ENCODE data around the gene ADAM12. TPM values are rescaled to one million over a fixed set of nuclear protein-coding genes. Genes with fewer than 3 reads are reported as not detected.

The ADAM12 gene
- total and polyA plus RNA-seq, 2 donors (not counting 3 experiments of a cell fraction or from before 2014, with no cell fraction given): 0.22 to 0.33 TPM

DNA sequence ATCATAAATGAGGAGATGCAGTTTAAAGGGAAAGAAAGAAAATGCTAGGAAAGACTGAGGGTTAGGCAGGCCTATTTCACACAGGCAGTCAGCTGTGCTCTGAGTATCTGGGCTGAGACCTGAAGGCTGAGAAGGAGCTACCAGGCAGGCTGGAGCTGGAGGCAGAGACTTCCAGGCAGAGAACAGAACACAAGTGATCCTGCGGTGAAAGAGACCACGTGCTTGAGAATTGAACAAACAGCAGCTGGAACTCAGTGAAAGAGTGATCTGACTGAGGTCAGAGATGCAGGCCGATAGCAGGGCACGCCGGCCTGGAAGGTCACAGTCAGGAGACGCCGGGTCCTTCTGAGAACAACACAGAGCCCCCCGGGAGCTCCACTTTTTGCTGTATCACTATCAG, 147.8 kb downstream of the ADAM12 start:
- Histone ChIP-seq H3K9me3 (replicated peaks; ENCODE audit: control insufficient read depth, insufficient read depth, low read length) (no peaks in the 10 kb centered on the region), H3K9ac (replicated peaks; ENCODE audit: extremely low read depth, insufficient read depth, low read length) (no peak overlapping the region)
- no peak for FAIRE-seq

DNA sequence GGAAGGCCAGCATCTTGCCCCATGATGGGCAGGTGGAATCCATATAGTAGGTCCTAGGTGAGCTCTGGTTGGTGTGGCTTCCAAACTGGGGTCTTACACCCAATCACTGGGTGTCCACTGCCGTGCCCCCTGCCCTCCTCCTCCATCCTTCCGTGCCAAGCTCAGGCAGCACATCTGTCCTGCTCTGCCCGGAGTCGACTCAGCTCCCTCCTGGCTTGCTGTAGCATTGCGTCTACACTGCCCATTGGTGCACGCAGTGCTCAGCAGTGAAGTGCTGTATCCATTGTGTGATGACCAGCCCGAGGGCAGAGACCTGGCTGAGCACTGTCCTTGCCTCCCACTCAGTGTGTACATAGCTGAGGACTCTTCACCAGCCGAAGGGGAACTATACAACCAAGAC, 148.4 kb downstream of the ADAM12 start:
- Histone ChIP-seq H3K79me2 (ENCODE audit: control insufficient read depth, insufficient read depth, low read length) (no peaks in the 10 kb centered on the region), H3K9ac (replicated peaks; ENCODE audit: extremely low read depth, insufficient read depth, low read length) (no peak overlapping the region), H3K36me3 (ENCODE audit: control insufficient read depth in 2 of 2, extremely low read depth in 1 of 2, insufficient read depth in 2 of 2, low read length in 2 of 2) (no peaks in the 10 kb centered on the region), H3K27me3 (ENCODE audit: control insufficient read depth in 2 of 2, insufficient read depth in 2 of 2, low read length in 2 of 2) (no peaks in the 10 kb centered on the region), H3K4me3 (replicated peaks in 1 of 3; ENCODE audit: insufficient read depth in 1 of 3, low read depth in 1 of 3, low read length in 3 of 3) (no peak overlapping the region), H3K4me1 (ENCODE audit: control insufficient read depth, extremely low read depth, insufficient read depth, low read length) (no peaks in the 10 kb centered on the region), H3K4me2 (ENCODE audit: insufficient read depth, low read length) (no peak overlapping the region), H3K9me1 (replicated peaks; ENCODE audit: control insufficient read depth, extremely low read depth, insufficient read depth, low read length) (no peaks in the 10 kb centered on the region), H4K20me1 (replicated peaks; ENCODE audit: control insufficient read depth, extremely low read depth, insufficient read depth, low read length) (no peaks in the 10 kb centered on the region), H3K27ac (ENCODE audit: insufficient read depth, low read depth, low read length) (no peak overlapping the region), H2AFZ (ENCODE audit: low read depth, low read length) (no peak overlapping the region), H3K9me3 (replicated peaks; ENCODE audit: control insufficient read depth, insufficient read depth, low read length) (no peaks in the 10 kb centered on the region)
- no peak for FAIRE-seq
- no TSS peak for BruUV-seq (replicated peaks)
- intact Hi-C loops (cut with micrococcal nuclease): no loop called here
- no peak for DNase-seq (ENCODE audit: low read depth, low spot score)
- CTCF ChIA-PET: no interaction called here
- TF ChIP-seq, protein P1, sequence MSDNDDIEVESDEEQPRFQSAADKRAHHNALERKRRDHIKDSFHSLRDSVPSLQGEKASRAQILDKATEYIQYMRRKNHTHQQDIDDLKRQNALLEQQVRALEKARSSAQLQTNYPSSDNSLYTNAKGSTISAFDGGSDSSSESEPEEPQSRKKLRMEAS (IDR thresholded peaks at IDR 0.05; ENCODE audit: insufficient read depth, insufficient read length): no peak
- TF ChIP-seq POLR2A (IDR thresholded peaks at IDR 0.05; ENCODE audit: low read depth, low read length) (no peak), EZH2 (IDR thresholded peaks at IDR 0.05; ENCODE audit: borderline replicate concordance, low read depth, low read length, severe bottlenecking) (no peak), FOS (IDR thresholded peaks at IDR 0.05; ENCODE audit: borderline replicate concordance, insufficient read depth, low read length) (no peak), GATA2 (IDR thresholded peaks at IDR 0.05; ENCODE audit: insufficient read depth, insufficient read length, low read depth, low read length) (no peak), POLR2AphosphoS5 (IDR thresholded peaks at IDR 0.05; ENCODE audit: insufficient read depth, low read depth, low read length) (no peak), JUN (IDR thresholded peaks at IDR 0.05; ENCODE audit: borderline replicate concordance, insufficient read depth, insufficient read length, low read depth) (no peak), MYC (IDR thresholded peaks at IDR 0.05; ENCODE audit: low read depth, low read length) (no peak)
- TF ChIP-seq, protein P2, sequence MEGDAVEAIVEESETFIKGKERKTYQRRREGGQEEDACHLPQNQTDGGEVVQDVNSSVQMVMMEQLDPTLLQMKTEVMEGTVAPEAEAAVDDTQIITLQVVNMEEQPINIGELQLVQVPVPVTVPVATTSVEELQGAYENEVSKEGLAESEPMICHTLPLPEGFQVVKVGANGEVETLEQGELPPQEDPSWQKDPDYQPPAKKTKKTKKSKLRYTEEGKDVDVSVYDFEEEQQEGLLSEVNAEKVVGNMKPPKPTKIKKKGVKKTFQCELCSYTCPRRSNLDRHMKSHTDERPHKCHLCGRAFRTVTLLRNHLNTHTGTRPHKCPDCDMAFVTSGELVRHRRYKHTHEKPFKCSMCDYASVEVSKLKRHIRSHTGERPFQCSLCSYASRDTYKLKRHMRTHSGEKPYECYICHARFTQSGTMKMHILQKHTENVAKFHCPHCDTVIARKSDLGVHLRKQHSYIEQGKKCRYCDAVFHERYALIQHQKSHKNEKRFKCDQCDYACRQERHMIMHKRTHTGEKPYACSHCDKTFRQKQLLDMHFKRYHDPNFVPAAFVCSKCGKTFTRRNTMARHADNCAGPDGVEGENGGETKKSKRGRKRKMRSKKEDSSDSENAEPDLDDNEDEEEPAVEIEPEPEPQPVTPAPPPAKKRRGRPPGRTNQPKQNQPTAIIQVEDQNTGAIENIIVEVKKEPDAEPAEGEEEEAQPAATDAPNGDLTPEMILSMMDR (IDR thresholded peaks at IDR 0.05; ENCODE audit: extremely low read depth in 1 of 2, insufficient read depth in 1 of 2, low read depth in 1 of 2, low read length in 2 of 2): no peak
- dilution Hi-C loops (cut with MboI; ENCODE audit: extremely low pct_ligation_motif_present, low sequenced_read_pairs): no loop called here
- POLR2A ChIA-PET: no interaction called here

More for the DNA sequence above, 147.8 kb downstream of the ADAM12 start:
- H3K27ac ChIP-seq (ENCODE audit: insufficient read depth, low read depth, low read length): no peak overlapping the region
- intact Hi-C loops (cut with micrococcal nuclease): no loop called here
- no peak overlapping the region for H2AFZ ChIP-seq (ENCODE audit: low read depth, low read length)
- H3K79me2 ChIP-seq (ENCODE audit: control insufficient read depth, insufficient read depth, low read length): no peaks in the 10 kb centered on the region
- DNase-seq (ENCODE audit: low read depth, low spot score): no peak
- no peak overlapping the region for H3K4me3 ChIP-seq (replicated peaks in 1 of 3; ENCODE audit: insufficient read depth in 1 of 3, low read depth in 1 of 3, low read length in 3 of 3)
- no TSS peak for BruUV-seq (replicated peaks)
- dilution Hi-C loops (cut with MboI; ENCODE audit: extremely low pct_ligation_motif_present, low sequenced_read_pairs): no loop called here
- H4K20me1 ChIP-seq (replicated peaks; ENCODE audit: control insufficient read depth, extremely low read depth, insufficient read depth, low read length): no peaks in the 10 kb centered on the region
- H3K4me2 ChIP-seq (ENCODE audit: insufficient read depth, low read length): no peak overlapping the region
- H3K36me3 ChIP-seq (ENCODE audit: control insufficient read depth in 2 of 2, extremely low read depth in 1 of 2, insufficient read depth in 2 of 2, low read length in 2 of 2): no peaks in the 10 kb centered on the region
- ChIA-PET CTCF (no interaction called here), POLR2A (no interaction called here)
- no peaks in the 10 kb centered on the region for H3K9me1 ChIP-seq (replicated peaks; ENCODE audit: control insufficient read depth, extremely low read depth, insufficient read depth, low read length)
- no peaks in the 10 kb centered on the region for H3K27me3 ChIP-seq (ENCODE audit: control insufficient read depth in 2 of 2, insufficient read depth in 2 of 2, low read length in 2 of 2)
- TF ChIP-seq, protein P2 (IDR thresholded peaks at IDR 0.05; ENCODE audit: extremely low read depth in 1 of 2, insufficient read depth in 1 of 2, low read depth in 1 of 2, low read length in 2 of 2): no peak
- TF ChIP-seq POLR2AphosphoS5 (IDR thresholded peaks at IDR 0.05; ENCODE audit: insufficient read depth, low read depth, low read length): no peak
- H3K4me1 ChIP-seq (ENCODE audit: control insufficient read depth, extremely low read depth, insufficient read depth, low read length): no peaks in the 10 kb centered on the region
